Activated T-helper 1 cell treated with anti-CD3 and anti-CD28 coated beads, Interleukin-2, amount 50 U/mL, for 16 hours (primary cell): Measurements from ENCODE around the gene MSI1.
A peak's percentile ranks its signal among the peaks of the same experiment; 100 is the strongest.
"Not testable (repeated sequence)": the region's sequence is repeated elsewhere in the genome, so short reads cannot be mapped to it uniquely, and the experiment has no call there.

Experiments used
- DNase-seq, 2 donors: peaks; one replicate each; pipeline ENCODE4 v3.0.0-alpha.2; 2020; ENCODE audit warnings: low read depth in 1 of 2, low spot score in 1 of 2

The MSI1 gene

GRCh38 chr12:120357104-120357503, 11.9 kb downstream of the MSI1 start:
- no peak for DNase-seq

- peak; percentile 59 for DNase-seq
Measured at GRCh38 chr12:120356567-120357030, 12.4 kb downstream of the MSI1 start.

- no peak for DNase-seq
Measured at GRCh38 chr12:120353556-120354317, 15.2 kb downstream of the MSI1 start.

- no peak for DNase-seq
Measured at GRCh38 chr12:120353136-120353535, 15.8 kb downstream of the MSI1 start.

GRCh38 chr12:120352117-120352516, 16.8 kb downstream of the MSI1 start:
- no peak for DNase-seq

- no peak for DNase-seq
Measured at GRCh38 chr12:120350576-120351350, 18.2 kb downstream of the MSI1 start.

GRCh38 chr12:120347766-120348165, 21.2 kb downstream of the MSI1 start:
- no peak for DNase-seq

GRCh38 chr12:120346681-120347080, 22.3 kb downstream of the MSI1 start:
- DNase-seq: no peak

- no peak for DNase-seq
Measured at GRCh38 chr12:120346031-120346430, 22.9 kb downstream of the MSI1 start.

- DNase-seq: no peak
Measured at GRCh38 chr12:120343692-120344091, 25.3 kb downstream of the MSI1 start.

GRCh38 chr12:120343039-120343537, 25.9 kb downstream of the MSI1 start:
- no peak for DNase-seq

- DNase-seq: no peak
Measured at GRCh38 chr12:120342175-120343038, 26.6 kb downstream of the MSI1 start.

GRCh38 chr12:120339256-120339655, 29.7 kb downstream of the MSI1 start:
- no peak for DNase-seq

GRCh38 chr12:120337730-120338129, 31.2 kb downstream of the MSI1 start:
- no peak for DNase-seq

GRCh38 chr12:120336392-120336791, 32.6 kb downstream of the MSI1 start:
- DNase-seq: not testable (repeated sequence)

- not testable (repeated sequence) for DNase-seq
Measured at GRCh38 chr12:120335447-120335846, 33.5 kb downstream of the MSI1 start.

GRCh38 chr12:120332523-120332922, 36.4 kb downstream of the MSI1 start:
- DNase-seq: no peak

GRCh38 chr12:120332041-120332440, 36.9 kb downstream of the MSI1 start:
- no peak for DNase-seq

- DNase-seq: no peak
Measured at GRCh38 chr12:120331390-120331789, 37.6 kb downstream of the MSI1 start.

- DNase-seq: no peak
Measured at GRCh38 chr12:120328228-120328627, 40.7 kb downstream of the MSI1 start.

GRCh38 chr12:120327593-120327992, 41.4 kb downstream of the MSI1 start, which contains the start of gene PLA2G1B:
Gene PLA2G1B (minus strand): TSS chr12:120327779. CDS start chr12:120327753, 26 bp downstream.
- no peak for DNase-seq
